Gastroesophageal sphincter (tissue), 3 donors: ENCODE data around the gene ASB6.

ENCODE experiments used
- CTCF ChIP-seq, 4 experiments: fragments of 200-600 bp in 2 of 4; fragments of 450-650 bp in 2 of 4; sonication (generic) in 1 of 4; IDR thresholded peaks; one replicate each; pipeline ENCODE4 v1.5.1; 2017 to 2019; ENCODE audit warnings: antibody characterized with exemption in 4 of 4, mild to moderate bottlenecking in 2 of 4, moderate library complexity in 2 of 4
- POLR2A ChIP-seq, 2 donors: fragments of 450-650 bp; IDR thresholded peaks; one replicate each; pipeline ENCODE4 v1.6.1; 2017; ENCODE audit warnings: antibody characterized with exemption in 2 of 2, mild to moderate bottlenecking in 2 of 2, moderate library complexity in 1 of 2
- POLR2AphosphoS5 ChIP-seq: sonication (generic); formaldehyde crosslinking; IDR thresholded peaks from one replicate; pipeline ENCODE4 v1.6.1; 2017; ENCODE audit warnings: antibody characterized with exemption

DNA sequence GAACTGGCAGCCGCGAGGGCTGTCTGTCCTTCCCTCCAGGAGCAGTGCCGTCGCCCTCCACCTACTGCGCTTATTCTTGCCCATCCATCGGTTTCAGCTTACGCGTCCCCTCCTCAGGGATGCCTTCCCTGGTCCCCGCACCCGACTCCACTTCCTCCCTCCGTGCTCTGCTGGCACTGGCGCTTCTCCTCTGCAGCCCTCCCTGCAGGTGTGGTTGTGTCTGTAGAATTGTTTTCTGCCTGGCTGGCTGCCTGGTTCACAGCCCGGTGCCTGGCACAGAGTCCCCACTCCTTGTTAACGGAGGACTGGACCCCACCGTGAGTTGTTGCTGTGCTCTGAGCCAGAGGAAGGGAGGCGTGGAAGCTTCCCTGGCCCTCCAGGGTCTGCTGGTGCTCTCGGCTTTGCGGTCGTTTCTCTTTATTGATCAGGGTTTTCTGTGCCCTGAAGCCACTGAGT, 10.2 kb downstream of the ASB6 start:
- TF ChIP-seq CTCF (IDR thresholded peaks at IDR 0.05): no peak
- no peak for TF ChIP-seq POLR2A (IDR thresholded peaks at IDR 0.05)
- no peak for TF ChIP-seq POLR2AphosphoS5
